ENCODE results near the gene ITIH2. TPM values are rescaled to one million over a fixed set of nuclear protein-coding genes. Genes with fewer than 3 reads are reported as not detected.
"Not testable (repeated sequence)": the region's sequence is repeated elsewhere in the genome, so short reads cannot be mapped to it uniquely, and the experiment has no call there.

ITIH2 gene
- total RNA-seq, 1 donor from 2014 or later, result 3.4 TPM

- H3K36me3 Mint-ChIP-seq, result no peaks in the 10 kb centered on the region
- no peak for DNase-seq (ENCODE audit: extremely low spot score, unreplicated experiment)
- H3K9me3 Mint-ChIP-seq, result no peaks in the 10 kb centered on the region
- no peak for TF ChIP-seq CTCF (conservative IDR thresholded peaks at IDR 0.05)
- H3K4me1 Mint-ChIP-seq (ENCODE audit: unreplicated experiment), result no peaks in the 10 kb centered on the region
- H3K4me3 Mint-ChIP-seq, result no peak overlapping the region
- peaks cover under 1% of the 10 kb centered on the region for H3K27me3 Mint-ChIP-seq
- no peak overlapping the region for H3K27ac Mint-ChIP-seq
Observed at GRCh38 chr10:7738536-7739407, 35.7 kb downstream of the ITIH2 start.

DNA sequence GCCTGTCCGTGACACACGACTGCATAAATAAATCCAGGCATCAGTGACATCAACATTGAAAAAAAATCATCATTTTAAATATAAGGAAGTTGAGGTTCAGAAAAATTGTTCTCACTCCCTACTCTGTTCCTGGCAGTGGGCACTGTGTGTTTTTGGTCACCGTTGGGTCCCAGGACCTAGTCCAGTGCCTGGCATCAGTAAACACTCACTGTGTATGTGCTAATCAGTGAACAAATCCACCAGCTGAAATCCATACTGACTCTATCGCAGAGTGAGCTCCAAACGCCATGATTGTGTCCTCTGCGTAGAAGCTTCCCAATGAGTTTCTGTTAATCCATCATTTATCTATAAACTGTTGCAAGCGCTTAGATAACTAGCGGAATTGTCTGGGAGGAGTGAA lies 41.2 kb downstream of the ITIH2 start:
- Mint-ChIP-seq H3K27me3 (no peaks in the 10 kb centered on the region), H3K27ac (no peak overlapping the region), H3K9me3 (no peaks in the 10 kb centered on the region), H3K4me1 (ENCODE audit: unreplicated experiment) (no peaks in the 10 kb centered on the region), H3K36me3 (no peaks in the 10 kb centered on the region), H3K4me3 (no peak overlapping the region)
- TF ChIP-seq CTCF (conservative IDR thresholded peaks at IDR 0.05), result no peak
- DNase-seq (ENCODE audit: extremely low spot score, unreplicated experiment), result no peak

GRCh38 chr10:7748637-7749036 lies 45.5 kb downstream of the ITIH2 start:
- peaks cover 21% of the 10 kb centered on the region for H3K36me3 Mint-ChIP-seq
- not testable (repeated sequence) for DNase-seq (ENCODE audit: extremely low spot score, unreplicated experiment); H3K27me3 Mint-ChIP-seq; H3K9me3 Mint-ChIP-seq; H3K27ac Mint-ChIP-seq; H3K4me1 Mint-ChIP-seq (ENCODE audit: unreplicated experiment); H3K4me3 Mint-ChIP-seq

GRCh38 chr10:7750222-7750621 lies 47.1 kb downstream of the ITIH2 start:
- Mint-ChIP-seq H3K36me3 (peaks cover 33% of the 10 kb centered on the region), H3K4me3 (no peak overlapping the region), H3K9me3 (no peaks in the 10 kb centered on the region), H3K27me3 (no peaks in the 10 kb centered on the region), H3K27ac (no peak overlapping the region), H3K4me1 (ENCODE audit: unreplicated experiment) (no peaks in the 10 kb centered on the region)
- no peak for DNase-seq (ENCODE audit: extremely low spot score, unreplicated experiment)
- no peak for TF ChIP-seq CTCF (conservative IDR thresholded peaks at IDR 0.05)

GRCh38 chr10:7752251-7752650 lies 49.1 kb downstream of the ITIH2 start:
- no peak overlapping the region for H3K4me3 Mint-ChIP-seq
- no peak for DNase-seq (ENCODE audit: extremely low spot score, unreplicated experiment)
- peaks cover 40% of the 10 kb centered on the region for H3K36me3 Mint-ChIP-seq
- no peaks in the 10 kb centered on the region for H3K4me1 Mint-ChIP-seq (ENCODE audit: unreplicated experiment)
- no peak overlapping the region for H3K27ac Mint-ChIP-seq
- no peaks in the 10 kb centered on the region for H3K27me3 Mint-ChIP-seq
- TF ChIP-seq CTCF (conservative IDR thresholded peaks at IDR 0.05), result no peak
- no peaks in the 10 kb centered on the region for H3K9me3 Mint-ChIP-seq

DNA sequence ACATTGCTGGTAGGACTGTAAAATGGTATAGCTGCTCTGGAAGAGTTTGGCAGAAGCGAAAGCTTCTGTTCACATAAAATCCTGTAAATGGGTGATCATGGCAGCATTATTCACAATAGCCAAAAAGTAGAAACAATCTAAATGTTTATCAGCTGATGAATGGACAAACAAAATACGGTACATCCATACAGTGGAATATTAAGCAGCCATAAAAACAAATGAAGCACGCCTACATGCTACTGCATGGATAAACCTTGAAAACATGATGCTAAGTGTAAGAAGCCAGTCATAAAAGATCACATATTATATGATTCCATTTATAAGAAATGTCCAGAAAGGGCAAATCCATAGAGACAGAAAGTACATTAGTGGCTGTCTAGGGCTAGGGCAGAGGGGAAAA lies 52.0 kb downstream of the ITIH2 start:
- Mint-ChIP-seq H3K9me3 (no peaks in the 10 kb centered on the region), H3K4me3 (no peak overlapping the region), H3K36me3 (peaks cover 45% of the 10 kb centered on the region)

More for the DNA sequence above, 52.0 kb downstream of the ITIH2 start:
- DNase-seq (ENCODE audit: extremely low spot score, unreplicated experiment), result no peak
- TF ChIP-seq CTCF (conservative IDR thresholded peaks at IDR 0.05), result no peak
- Mint-ChIP-seq H3K27ac (no peak overlapping the region), H3K4me1 (ENCODE audit: unreplicated experiment) (no peaks in the 10 kb centered on the region), H3K27me3 (no peaks in the 10 kb centered on the region)

Data from type B pancreatic cell (in vitro differentiated cells).